K562 (cell line): ENCODE results near the gene MT1E. TPM values are rescaled to one million over a fixed set of nuclear protein-coding genes. Genes with fewer than 3 reads are reported as not detected.

Experiments
- CHD1 ChIP-seq: fragments of 200-600 bp; sonication (generic); IDR thresholded peaks from one replicate; pipeline ENCODE4 v1.6.1; 2012; ENCODE audit warnings: mild to moderate bottlenecking, moderate library complexity, low read length, inconsistent platforms
- E2F6 ChIP-seq, 2 experiments: IDR thresholded peaks; 2 replicates each; pipeline ENCODE4 v1.6.1; 2011; ENCODE audit warnings: borderline replicate concordance in 1 of 2, control low read depth in 1 of 2, low read depth in 1 of 2, low read length in 1 of 2, mild to moderate bottlenecking in 1 of 2, mixed read lengths in 1 of 2, moderate library complexity in 1 of 2; ENCODE audit not compliant: insufficient read depth in 1 of 2, insufficient read length in 1 of 2, poor library complexity in 1 of 2, severe bottlenecking in 1 of 2; ENCODE audit errors: extremely low read depth in 1 of 2
- KDM1A ChIP-seq, 2 experiments: fragments of 450-650 bp; IDR thresholded peaks; 2 replicates each; pipeline ENCODE4 v1.6.1; 2016; ENCODE audit warnings: mild to moderate bottlenecking in 2 of 2
- KHSRP ChIP-seq: fragments of 450-650 bp; IDR thresholded peaks from 2 replicates; pipeline ENCODE4 v1.6.1; 2017
- NCOA2 ChIP-seq, 2 experiments: fragments of 450-650 bp; IDR thresholded peaks; 2 replicates each; pipeline ENCODE4 v1.6.1; 2018; ENCODE audit warnings: mild to moderate bottlenecking in 2 of 2, moderate library complexity in 1 of 2; ENCODE audit not compliant: partially characterized antibody in 2 of 2
- NCOR1 ChIP-seq: fragments of 450-650 bp; IDR thresholded peaks from 2 replicates; pipeline ENCODE4 v1.6.1; 2016; ENCODE audit warnings: mild to moderate bottlenecking, moderate library complexity
- NFIX ChIP-seq: fragments of 250-450 bp; sonication (Bioruptor Pico); IDR thresholded peaks from 2 replicates; pipeline ENCODE4 v1.4.0; 2020; ENCODE audit warnings: low read depth, mild to moderate bottlenecking, moderate library complexity
- RBBP5 ChIP-seq: fragments of 200-600 bp; sonication (generic); IDR thresholded peaks from 2 replicates; pipeline ENCODE4 v1.6.1; 2012; ENCODE audit warnings: borderline replicate concordance, mild to moderate bottlenecking, low read length, control low read depth, inconsistent platforms; ENCODE audit not compliant: insufficient read depth, poor library complexity, severe bottlenecking
- TAF9B ChIP-seq: fragments of 450-650 bp; IDR thresholded peaks from 2 replicates; pipeline ENCODE4 v1.6.1; 2018; ENCODE audit warnings: mild to moderate bottlenecking; ENCODE audit not compliant: partially characterized antibody
- TFAP4 ChIP-seq: sonication (generic); formaldehyde crosslinking; IDR thresholded peaks from 2 replicates; pipeline ENCODE4 v1.8.0; 2022; ENCODE audit warnings: missing genetic modification reagents, mild to moderate bottlenecking, moderate library complexity, borderline replicate concordance
- XRCC5 ChIP-seq: fragments of 200-400 bp; formaldehyde crosslinking; IDR thresholded peaks from 2 replicates; pipeline ENCODE4 v1.6.1; 2017; ENCODE audit warnings: low read depth, mild to moderate bottlenecking, low read length
- ZFP1 ChIP-seq: fragments of 450-650 bp; formaldehyde crosslinking; IDR thresholded peaks from 2 replicates; pipeline ENCODE4 v1.4.0; 2020; ENCODE audit warnings: mild to moderate bottlenecking, mixed read lengths
- ZNF316 ChIP-seq: fragments of 450-650 bp; IDR thresholded peaks from 2 replicates; pipeline ENCODE4 v1.6.1; 2016
- polyA plus RNA-seq, 8 experiments: library from polyadenylated mRNA; depleted of rRNA in 4 of 8; stranded (reverse) in 5 of 8; unstranded in 3 of 8; fragments of >200 nt; fragmentation: Nextera tagmentation in 2 of 8; fragmentation: Illumina TruSeq in 1 of 8; extraction: Ambion mirVana in 2 of 8; extraction: Trizol in 1 of 8; gene quantifications; 2 replicates each; pipeline versions ENCODE4 v1.2.1 to v1.2.3, GENCODE V29; 2011 to 2014; ENCODE audit warnings: inconsistent platforms in 1 of 8, missing spikeins in 1 of 8
- total RNA-seq, 7 experiments: library from RNA; depleted of rRNA in 6 of 7; stranded (reverse); fragments of >200 nt in 6 of 7; fragmentation: Illumina TruSeq in 2 of 7; extraction: Trizol in 2 of 7; gene quantifications; 2 replicates each; pipeline versions ENCODE4 v1.2.1 to v1.2.3, GENCODE V29; 2011 to 2021; ENCODE audit warnings: low replicate concordance in 1 of 7
- TF ChIP-seq, protein P1 (sequence below), 2 experiments: fragments of 450-650 bp in 1 of 2; sonication (generic) in 1 of 2; formaldehyde crosslinking in 1 of 2; IDR thresholded peaks; 2 replicates each; pipeline versions ENCODE4 v1.7.1 to v1.9.0; 2016 to 2022; ENCODE audit warnings: inconsistent platforms in 1 of 2, mild to moderate bottlenecking in 1 of 2, missing genetic modification reagents in 1 of 2
- TF ChIP-seq, protein P2 (sequence below): fragments of 450-650 bp; conservative IDR thresholded peaks from 2 replicates; pipeline ENCODE4 v1.6.1; 2016; ENCODE audit warnings: missing genetic modification characterization, low read depth, mild to moderate bottlenecking, missing compliant biosample characterization, moderate library complexity

The MT1E gene
- total and polyA plus RNA-seq, 9 of the 15 experiments (the other 6 are each of a cell fraction or from before 2014, with no cell fraction given) = 0.29 to 0.81 (median 0.46) TPM; not detected in 3

GRCh38 chr16:56609463-56609921 is 16.1 kb upstream of the MT1E start (continued):
- TF ChIP-seq, protein P1, sequence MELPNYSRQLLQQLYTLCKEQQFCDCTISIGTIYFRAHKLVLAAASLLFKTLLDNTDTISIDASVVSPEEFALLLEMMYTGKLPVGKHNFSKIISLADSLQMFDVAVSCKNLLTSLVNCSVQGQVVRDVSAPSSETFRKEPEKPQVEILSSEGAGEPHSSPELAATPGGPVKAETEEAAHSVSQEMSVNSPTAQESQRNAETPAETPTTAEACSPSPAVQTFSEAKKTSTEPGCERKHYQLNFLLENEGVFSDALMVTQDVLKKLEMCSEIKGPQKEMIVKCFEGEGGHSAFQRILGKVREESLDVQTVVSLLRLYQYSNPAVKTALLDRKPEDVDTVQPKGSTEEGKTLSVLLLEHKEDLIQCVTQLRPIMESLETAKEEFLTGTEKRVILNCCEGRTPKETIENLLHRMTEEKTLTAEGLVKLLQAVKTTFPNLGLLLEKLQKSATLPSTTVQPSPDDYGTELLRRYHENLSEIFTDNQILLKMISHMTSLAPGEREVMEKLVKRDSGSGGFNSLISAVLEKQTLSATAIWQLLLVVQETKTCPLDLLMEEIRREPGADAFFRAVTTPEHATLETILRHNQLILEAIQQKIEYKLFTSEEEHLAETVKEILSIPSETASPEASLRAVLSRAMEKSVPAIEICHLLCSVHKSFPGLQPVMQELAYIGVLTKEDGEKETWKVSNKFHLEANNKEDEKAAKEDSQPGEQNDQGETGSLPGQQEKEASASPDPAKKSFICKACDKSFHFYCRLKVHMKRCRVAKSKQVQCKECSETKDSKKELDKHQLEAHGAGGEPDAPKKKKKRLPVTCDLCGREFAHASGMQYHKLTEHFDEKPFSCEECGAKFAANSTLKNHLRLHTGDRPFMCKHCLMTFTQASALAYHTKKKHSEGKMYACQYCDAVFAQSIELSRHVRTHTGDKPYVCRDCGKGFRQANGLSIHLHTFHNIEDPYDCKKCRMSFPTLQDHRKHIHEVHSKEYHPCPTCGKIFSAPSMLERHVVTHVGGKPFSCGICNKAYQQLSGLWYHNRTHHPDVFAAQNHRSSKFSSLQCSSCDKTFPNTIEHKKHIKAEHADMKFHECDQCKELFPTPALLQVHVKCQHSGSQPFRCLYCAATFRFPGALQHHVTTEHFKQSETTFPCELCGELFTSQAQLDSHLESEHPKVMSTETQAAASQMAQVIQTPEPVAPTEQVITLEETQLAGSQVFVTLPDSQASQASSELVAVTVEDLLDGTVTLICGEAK (IDR thresholded peaks at IDR 0.05) = peak; percentile 7; the same call in 1 of the 2 replicates
- TF ChIP-seq, protein P1 (CRISPR knock-in tag; IDR thresholded peaks at IDR 0.05) = no peak
- TF ChIP-seq ZFP1 (CRISPR knock-in tag) (no peak), TAF9B (peak; percentile 21), TFAP4 (CRISPR knock-in tag) (peak; percentile 44; the same call in 1 of the 2 replicates), XRCC5 (no peak), NFIX (no peak; the same call in 1 of the 2 replicates), NCOA2 (IDR thresholded peaks at IDR 0.05; ENCODE audit: partially characterized antibody in 2 of 2) (no peak), KDM1A (IDR thresholded peaks at IDR 0.05) (no peak), E2F6 (IDR thresholded peaks at IDR 0.05; ENCODE audit: borderline replicate concordance in 1 of 2, extremely low read depth in 1 of 2, insufficient read depth in 1 of 2, insufficient read length in 1 of 2, low read depth in 1 of 2, low read length in 1 of 2, poor library complexity in 1 of 2, severe bottlenecking in 1 of 2) (no peak), NCOR1 (no peak), ZNF316 (no peak), RBBP5 (no peak), CHD1 (peak; percentile 7), KHSRP (no peak)
- TF ChIP-seq, protein P2, sequence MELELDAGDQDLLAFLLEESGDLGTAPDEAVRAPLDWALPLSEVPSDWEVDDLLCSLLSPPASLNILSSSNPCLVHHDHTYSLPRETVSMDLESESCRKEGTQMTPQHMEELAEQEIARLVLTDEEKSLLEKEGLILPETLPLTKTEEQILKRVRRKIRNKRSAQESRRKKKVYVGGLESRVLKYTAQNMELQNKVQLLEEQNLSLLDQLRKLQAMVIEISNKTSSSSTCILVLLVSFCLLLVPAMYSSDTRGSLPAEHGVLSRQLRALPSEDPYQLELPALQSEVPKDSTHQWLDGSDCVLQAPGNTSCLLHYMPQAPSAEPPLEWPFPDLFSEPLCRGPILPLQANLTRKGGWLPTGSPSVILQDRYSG (tag) = no peak
